ENCODE data around the gene NEBL.

DNA sequence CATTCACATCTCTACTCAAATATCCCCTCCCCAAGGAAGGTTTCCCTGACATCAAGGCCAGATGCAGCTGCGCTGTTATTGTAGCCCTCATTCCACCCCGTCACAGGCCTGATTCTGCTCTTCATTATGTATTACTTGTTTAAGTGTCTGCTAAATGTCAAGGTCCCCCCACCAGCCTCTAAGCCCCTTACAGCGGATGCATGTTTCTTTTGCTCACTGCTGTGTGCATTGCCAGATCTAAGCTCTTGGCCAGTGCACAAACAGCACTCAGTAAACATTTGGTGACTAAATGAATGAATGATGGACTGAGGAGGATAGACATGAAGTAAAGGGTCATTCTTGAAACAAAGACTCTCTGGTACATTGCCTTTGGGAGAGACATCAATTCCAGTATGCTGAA is 90.6 kb downstream of the NEBL start:
- TF ChIP-seq POLR2A (IDR thresholded peaks at IDR 0.05): no peak
- TF ChIP-seq, protein P1, sequence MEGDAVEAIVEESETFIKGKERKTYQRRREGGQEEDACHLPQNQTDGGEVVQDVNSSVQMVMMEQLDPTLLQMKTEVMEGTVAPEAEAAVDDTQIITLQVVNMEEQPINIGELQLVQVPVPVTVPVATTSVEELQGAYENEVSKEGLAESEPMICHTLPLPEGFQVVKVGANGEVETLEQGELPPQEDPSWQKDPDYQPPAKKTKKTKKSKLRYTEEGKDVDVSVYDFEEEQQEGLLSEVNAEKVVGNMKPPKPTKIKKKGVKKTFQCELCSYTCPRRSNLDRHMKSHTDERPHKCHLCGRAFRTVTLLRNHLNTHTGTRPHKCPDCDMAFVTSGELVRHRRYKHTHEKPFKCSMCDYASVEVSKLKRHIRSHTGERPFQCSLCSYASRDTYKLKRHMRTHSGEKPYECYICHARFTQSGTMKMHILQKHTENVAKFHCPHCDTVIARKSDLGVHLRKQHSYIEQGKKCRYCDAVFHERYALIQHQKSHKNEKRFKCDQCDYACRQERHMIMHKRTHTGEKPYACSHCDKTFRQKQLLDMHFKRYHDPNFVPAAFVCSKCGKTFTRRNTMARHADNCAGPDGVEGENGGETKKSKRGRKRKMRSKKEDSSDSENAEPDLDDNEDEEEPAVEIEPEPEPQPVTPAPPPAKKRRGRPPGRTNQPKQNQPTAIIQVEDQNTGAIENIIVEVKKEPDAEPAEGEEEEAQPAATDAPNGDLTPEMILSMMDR (IDR thresholded peaks at IDR 0.05): no peak
